SU-DHL-6 (cell line): ENCODE results near the gene WNT10A.

Experiments
- H2AFZ ChIP-seq: fragments of 200-600 bp; sonication (generic); 2 replicates; pipeline ENCODE4 v1.6.1; 2014; ENCODE audit warnings: low read depth, mild to moderate bottlenecking, moderate library complexity, mixed read lengths, antibody characterized with exemption, low read length; ENCODE audit not compliant: severe bottlenecking
- H3F3A ChIP-seq: fragments of 200-600 bp; shearing (Covaris generic); 2 replicates; pipeline ENCODE4 v1.6.0; 2016; ENCODE audit warnings: antibody characterized with exemption, mild to moderate bottlenecking; ENCODE audit not compliant: insufficient read depth
- H3K27ac ChIP-seq: fragments of 200-600 bp; sonication (generic); 2 replicates; pipeline ENCODE4 v1.5.1; 2016; ENCODE audit warnings: low read depth, mild to moderate bottlenecking, low read length, moderate library complexity, mixed read lengths
- H3K27me3 ChIP-seq: fragments of 200-600 bp; sonication (generic), shearing (Covaris generic); 2 replicates; pipeline ENCODE4 v1.6.0; 2014; ENCODE audit warnings: mild to moderate bottlenecking, low read length
- H3K36me3 ChIP-seq: fragments of 200-600 bp; sonication (generic); 2 replicates; pipeline ENCODE4 v1.6.1; 2014; ENCODE audit warnings: mild to moderate bottlenecking, low read length, mixed read lengths
- H3K4me2 ChIP-seq: fragments of 300-600, 200-600 bp; shearing (Covaris generic), sonication (generic); 2 replicates; pipeline ENCODE4 v1.6.0; 2014; ENCODE audit warnings: low read length, low read depth, mild to moderate bottlenecking; ENCODE audit not compliant: poor library complexity, severe bottlenecking
- H3K4me3 ChIP-seq: fragments of 200-600 bp; sonication (generic); 2 replicates; pipeline ENCODE4 v1.5.1; 2014; ENCODE audit warnings: antibody characterized with exemption, low read length, mild to moderate bottlenecking, mixed read lengths; ENCODE audit not compliant: insufficient read depth, poor library complexity, severe bottlenecking
- H3K79me2 ChIP-seq: fragments of 200-600 bp; sonication (generic); 2 replicates; pipeline ENCODE4 v1.6.1; 2014; ENCODE audit warnings: mild to moderate bottlenecking, low read length, moderate library complexity; ENCODE audit not compliant: insufficient read depth
- H3K9ac ChIP-seq: fragments of 200-600 bp; sonication (generic); 2 replicates; pipeline ENCODE4 v1.7.0; 2014; ENCODE audit warnings: mild to moderate bottlenecking, low read length
- H3K9me2 ChIP-seq: fragments of 200-600 bp; sonication (generic); replicated peaks from 2 replicates; pipeline ENCODE4 v1.6.1; 2014; ENCODE audit warnings: low read length; ENCODE audit not compliant: insufficient read depth
- H3K9me3 ChIP-seq: fragments of 200-600 bp; sonication (generic); 2 replicates; pipeline ENCODE4 v1.6.1; 2014; ENCODE audit warnings: low read length, mixed read lengths; ENCODE audit not compliant: insufficient read depth
- H4K20me1 ChIP-seq: fragments of 200-600 bp; sonication (generic); 2 replicates; pipeline ENCODE4 v1.6.1; 2014; ENCODE audit warnings: low read depth, mild to moderate bottlenecking, antibody characterized with exemption, low read length, moderate library complexity, mixed read lengths
- CTCF ChIP-seq: fragments of 200-600 bp; sonication (generic); IDR thresholded peaks from one replicate; pipeline ENCODE4 v1.5.1; 2017; ENCODE audit warnings: antibody characterized with exemption, mild to moderate bottlenecking, low read length, moderate library complexity; ENCODE audit not compliant: insufficient read depth, poor library complexity, severe bottlenecking
- EZH2phosphoT487 ChIP-seq: fragments of 200-600 bp; sonication (generic), shearing (Covaris generic); conservative IDR thresholded peaks from 2 replicates; pipeline ENCODE4 v1.6.1; 2018; ENCODE audit warnings: mild to moderate bottlenecking, antibody characterized with exemption, low read length, moderate library complexity, mixed read lengths

WNT10A gene

GRCh38 chr2:218856167-218856895 lies 24.3 kb upstream of the WNT10A start:
- H3K9me3 ChIP-seq: no peaks in the 10 kb centered on the region
- no peak overlapping the region for H3K4me3 ChIP-seq
- no peak overlapping the region for H3K9ac ChIP-seq
- H4K20me1 ChIP-seq: no peaks in the 10 kb centered on the region
- H3K27me3 ChIP-seq: no peaks in the 10 kb centered on the region
- no peaks in the 10 kb centered on the region for H3K79me2 ChIP-seq
- H3F3A ChIP-seq: no peaks in the 10 kb centered on the region
- H3K4me2 ChIP-seq: no peak overlapping the region
- H3K27ac ChIP-seq: no peak overlapping the region
- TF ChIP-seq CTCF (no peak), EZH2phosphoT487 (no peak)
- H3K9me2 ChIP-seq: no peaks in the 10 kb centered on the region
- no peaks in the 10 kb centered on the region for H3K36me3 ChIP-seq
- H2AFZ ChIP-seq: no peak overlapping the region

GRCh38 chr2:218856896-218857243 lies 23.8 kb upstream of the WNT10A start:
- Histone ChIP-seq H3K27me3 (no peaks in the 10 kb centered on the region), H3K36me3 (no peaks in the 10 kb centered on the region), H2AFZ (no peak overlapping the region), H3K27ac (no peak overlapping the region), H3K4me2 (no peak overlapping the region), H3K79me2 (no peaks in the 10 kb centered on the region), H3K9me2 (no peaks in the 10 kb centered on the region), H3K4me3 (no peak overlapping the region), H3K9ac (no peak overlapping the region), H3F3A (no peaks in the 10 kb centered on the region), H4K20me1 (no peaks in the 10 kb centered on the region), H3K9me3 (no peaks in the 10 kb centered on the region)
- TF ChIP-seq CTCF (no peak), EZH2phosphoT487 (no peak)

DNA sequence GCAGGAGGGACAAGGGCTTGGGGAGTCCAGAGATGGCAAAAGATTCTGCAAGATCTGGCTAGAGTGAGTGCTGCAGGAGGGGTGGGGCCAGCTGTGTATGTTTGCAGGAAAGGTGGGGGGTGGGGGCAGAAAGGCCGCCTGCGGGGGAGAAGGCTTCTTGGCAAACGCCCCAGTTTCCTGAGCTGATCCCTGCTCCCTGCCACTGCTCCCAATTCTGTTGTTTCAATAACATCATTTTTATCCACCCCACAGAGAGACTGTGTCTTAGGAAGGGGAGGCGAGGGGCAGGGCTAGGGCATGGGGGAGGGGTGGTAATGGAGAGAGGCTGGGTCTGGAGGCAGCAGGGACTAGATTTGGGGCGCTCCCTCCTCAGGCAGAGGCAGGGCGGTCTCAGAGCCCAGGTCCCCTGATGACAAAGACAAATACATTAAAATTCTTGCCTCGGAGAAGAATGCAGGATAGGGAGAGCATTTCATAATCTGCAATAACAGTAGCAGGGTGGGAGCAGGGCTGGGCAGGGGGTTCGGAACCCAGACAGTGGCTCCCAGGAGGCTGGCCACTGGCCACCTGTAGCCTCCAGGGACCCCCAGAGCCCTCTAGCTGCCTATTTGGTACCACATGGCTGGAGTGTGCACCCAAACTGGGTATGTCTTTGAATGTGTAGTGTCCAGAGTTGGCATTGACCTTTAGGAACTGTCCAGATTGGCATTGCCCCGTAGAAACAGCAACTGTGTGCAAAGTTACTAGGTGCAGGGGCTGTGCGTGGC lies 23.1 kb upstream of the WNT10A start:
- Histone ChIP-seq H3F3A (no peaks in the 10 kb centered on the region), H3K36me3 (no peaks in the 10 kb centered on the region), H3K9me3 (no peaks in the 10 kb centered on the region), H3K27me3 (no peaks in the 10 kb centered on the region), H3K4me3 (no peak overlapping the region), H3K9me2 (no peaks in the 10 kb centered on the region), H3K79me2 (no peaks in the 10 kb centered on the region), H3K27ac (no peak overlapping the region), H3K9ac (no peak overlapping the region), H3K4me2 (no peak overlapping the region), H2AFZ (no peak overlapping the region), H4K20me1 (no peaks in the 10 kb centered on the region)
- TF ChIP-seq CTCF (no peak), EZH2phosphoT487 (no peak)
